Osteoblast (primary cell): ENCODE data around the gene OR2S2. TPM values are rescaled to one million over a fixed set of nuclear protein-coding genes. Genes with fewer than 3 reads are reported as not detected.
"Not testable (repeated sequence)": the region's sequence is repeated elsewhere in the genome, so short reads cannot be mapped to it uniquely, and the experiment has no call there.

ENCODE experiments used
- DNase-seq: peaks from one replicate; pipeline ENCODE4 v3.0.0; 2011; ENCODE audit warnings: low spot score, mixed read lengths; ENCODE audit not compliant: insufficient read length; ENCODE audit errors: missing footprints
- H2AFZ ChIP-seq: 2 replicates; pipeline ENCODE4 v1.6.0; 2011; ENCODE audit warnings: mild to moderate bottlenecking, low read length
- H3K27ac ChIP-seq: 2 replicates; pipeline ENCODE4 v1.5.1; 2011; ENCODE audit warnings: mild to moderate bottlenecking, low read depth, low read length, moderate library complexity
- H3K27me3 ChIP-seq: 2 replicates; pipeline ENCODE4 v1.6.0; 2012; ENCODE audit warnings: mild to moderate bottlenecking, control low read depth, inconsistent platforms, low read length, moderate library complexity; ENCODE audit not compliant: insufficient read depth
- H3K36me3 ChIP-seq: 2 replicates; pipeline ENCODE4 v1.5.1; 2011; ENCODE audit warnings: mild to moderate bottlenecking, low read length, control low read depth, moderate library complexity; ENCODE audit not compliant: insufficient read depth
- H3K4me1 ChIP-seq: 2 replicates; pipeline ENCODE4 v1.5.1; 2011; ENCODE audit warnings: mild to moderate bottlenecking, low read length, control low read depth, moderate library complexity; ENCODE audit not compliant: insufficient read depth
- H3K4me2 ChIP-seq: 2 replicates; pipeline ENCODE4 v1.6.0; 2011; ENCODE audit warnings: mild to moderate bottlenecking, low read length; ENCODE audit not compliant: insufficient read depth
- H3K4me3 ChIP-seq: fragments of 200-600 bp; sonication (generic); 3 replicates; pipeline ENCODE4 v1.5.1; 2012; ENCODE audit warnings: mild to moderate bottlenecking, low read length, inconsistent platforms; ENCODE audit not compliant: insufficient read depth
- H3K79me2 ChIP-seq: 2 replicates; pipeline ENCODE4 v1.6.0; 2012; ENCODE audit warnings: mild to moderate bottlenecking, low read length, control low read depth, inconsistent platforms; ENCODE audit not compliant: insufficient read depth
- H3K9me3 ChIP-seq: 2 replicates; pipeline ENCODE4 v1.5.1; 2011; ENCODE audit warnings: low read depth, low read length, control low read depth
- H4K20me1 ChIP-seq: 2 replicates; pipeline ENCODE4 v1.6.0; 2012; ENCODE audit warnings: mild to moderate bottlenecking, low read length, control low read depth; ENCODE audit not compliant: insufficient read depth
- CTCF ChIP-seq: IDR thresholded peaks from 2 replicates; pipeline ENCODE4 v1.5.1; 2011; ENCODE audit warnings: mild to moderate bottlenecking, low read depth, low read length, moderate library complexity; ENCODE audit errors: extremely low read depth
- total RNA-seq: library from RNA; depleted of rRNA; stranded (reverse); fragments of >200 nt; gene quantifications from 2 replicates; pipeline ENCODE4 v1.2.3, GENCODE V29; 2012

OR2S2 gene
- total RNA-seq, 1 donor: under 0.01 TPM

- no peak overlapping the region for H3K4me2 ChIP-seq
- H3K4me3 ChIP-seq: no peak overlapping the region
- no peaks in the 10 kb centered on the region for H3K9me3 ChIP-seq
- H3K27me3 ChIP-seq: no peaks in the 10 kb centered on the region
- no peaks in the 10 kb centered on the region for H3K36me3 ChIP-seq
- H2AFZ ChIP-seq: peak overlapping the region; percentile 58
- H4K20me1 ChIP-seq: no peaks in the 10 kb centered on the region
- TF ChIP-seq CTCF: no peak
- H3K27ac ChIP-seq: no peak overlapping the region
- peaks cover 32% of the 10 kb centered on the region for H3K4me1 ChIP-seq
- no peak for DNase-seq
- H3K79me2 ChIP-seq: no peaks in the 10 kb centered on the region
Measured at GRCh38 chr9:35938474-35939356, 19.2 kb downstream of the OR2S2 start.

GRCh38 chr9:35937227-35937626 lies 20.7 kb downstream of the OR2S2 start:
- Histone ChIP-seq H3K27me3 (no peaks in the 10 kb centered on the region), H4K20me1 (no peaks in the 10 kb centered on the region), H3K4me2 (no peak overlapping the region), H3K27ac (peak overlapping the region; percentile 98), H2AFZ (peak overlapping the region; percentile 40), H3K36me3 (no peaks in the 10 kb centered on the region), H3K9me3 (no peaks in the 10 kb centered on the region), H3K79me2 (no peaks in the 10 kb centered on the region), H3K4me3 (no peak overlapping the region), H3K4me1 (peaks cover 40% of the 10 kb centered on the region)
- DNase-seq: no peak
- TF ChIP-seq CTCF: no peak

- Histone ChIP-seq H3K27ac (peak overlapping the region; percentile 98), H2AFZ (no peak overlapping the region), H3K4me2 (peak overlapping the region; percentile 41), H3K79me2 (no peaks in the 10 kb centered on the region), H3K4me1 (peaks cover 40% of the 10 kb centered on the region), H3K4me3 (no peak overlapping the region), H3K36me3 (no peaks in the 10 kb centered on the region), H3K27me3 (no peaks in the 10 kb centered on the region), H3K9me3 (no peaks in the 10 kb centered on the region), H4K20me1 (no peaks in the 10 kb centered on the region)
- no peak for DNase-seq
- no peak for TF ChIP-seq CTCF
Measured at GRCh38 chr9:35935755-35936509, 22.0 kb downstream of the OR2S2 start.

GRCh38 chr9:35935261-35935660 lies 22.7 kb downstream of the OR2S2 start:
- Histone ChIP-seq H3K27ac (peak overlapping the region; percentile 98), H3K27me3 (no peaks in the 10 kb centered on the region)
- no peak for DNase-seq

GRCh38 chr9:35934069-35934468 lies 23.9 kb downstream of the OR2S2 start:
- H3K27me3 ChIP-seq, H3K36me3 ChIP-seq, H3K9me3 ChIP-seq, H2AFZ ChIP-seq, H4K20me1 ChIP-seq, H3K4me3 ChIP-seq, H3K79me2 ChIP-seq, DNase-seq: not testable (repeated sequence)
- Histone ChIP-seq H3K27ac (peak overlapping the region; percentile 98), H3K4me1 (peaks cover 43% of the 10 kb centered on the region), H3K4me2 (peak overlapping the region; percentile 0)

More at GRCh38 chr9:35935261-35935660, 22.7 kb downstream of the OR2S2 start:
- TF ChIP-seq CTCF: no peak
- Histone ChIP-seq H4K20me1 (no peaks in the 10 kb centered on the region), H3K9me3 (no peaks in the 10 kb centered on the region), H3K4me2 (peak overlapping the region; percentile 41), H3K4me1 (peaks cover 40% of the 10 kb centered on the region), H3K36me3 (no peaks in the 10 kb centered on the region), H3K4me3 (no peak overlapping the region), H2AFZ (no peak overlapping the region), H3K79me2 (no peaks in the 10 kb centered on the region)
